ENCODE measurements around the gene RAC2.
"Not testable (repeated sequence)": the region's sequence is repeated elsewhere in the genome, so short reads cannot be mapped to it uniquely, and the experiment has no call there.

The RAC2 gene

GRCh38 chr22:37203354-37204044, 40.6 kb downstream of the RAC2 start:
- no peak for DNase-seq (ENCODE audit: low spot score)

GRCh38 chr22:37202716-37203115, 41.4 kb downstream of the RAC2 start:
- no peak for DNase-seq (ENCODE audit: low spot score)

GRCh38 chr22:37202001-37202555, 42.0 kb downstream of the RAC2 start:
- no peak for DNase-seq (ENCODE audit: low spot score)

- not testable (repeated sequence) for DNase-seq (ENCODE audit: low spot score)
Measured at GRCh38 chr22:37201443-37201820, 42.6 kb downstream of the RAC2 start.

- no peak for DNase-seq (ENCODE audit: low spot score)
Measured at GRCh38 chr22:37199760-37200108, 44.3 kb downstream of the RAC2 start.

GRCh38 chr22:37199103-37199759, 44.8 kb downstream of the RAC2 start:
- peak; percentile 93 for DNase-seq (ENCODE audit: low spot score)

- peak; percentile 78 for DNase-seq (ENCODE audit: low spot score)
Measured at GRCh38 chr22:37198258-37199102, 45.6 kb downstream of the RAC2 start.

GRCh38 chr22:37197451-37198257, 46.4 kb downstream of the RAC2 start:
- DNase-seq (ENCODE audit: low spot score) = no peak

- DNase-seq (ENCODE audit: low spot score) = no peak
Measured at GRCh38 chr22:37196539-37197450, 47.3 kb downstream of the RAC2 start.

- DNase-seq (ENCODE audit: low spot score) = no peak
Measured at GRCh38 chr22:37195921-37196320, 48.1 kb downstream of the RAC2 start.

GRCh38 chr22:37194750-37195149, 49.3 kb downstream of the RAC2 start:
- no peak for DNase-seq (ENCODE audit: low spot score)

GRCh38 chr22:37193629-37194191, 50.4 kb downstream of the RAC2 start:
- DNase-seq (ENCODE audit: low spot score) = no peak

- no peak for DNase-seq (ENCODE audit: low spot score)
Measured at GRCh38 chr22:37192741-37193140, 51.3 kb downstream of the RAC2 start.

- DNase-seq (ENCODE audit: low spot score) = no peak
Measured at GRCh38 chr22:37192204-37192603, 51.9 kb downstream of the RAC2 start.

- DNase-seq (ENCODE audit: low spot score) = no peak
Measured at GRCh38 chr22:37190262-37190780, 53.7 kb downstream of the RAC2 start.

GRCh38 chr22:37188901-37189466, 55.1 kb downstream of the RAC2 start:
- no peak for DNase-seq (ENCODE audit: low spot score)

GRCh38 chr22:37187891-37188761, 55.9 kb downstream of the RAC2 start, which contains the start of gene C1QTNF6:
Gene C1QTNF6, minus strand, starts transcription at chr22:37188247. Its CDS starts 34 bp downstream, at chr22:37188213.
- DNase-seq (ENCODE audit: low spot score) = no peak

- no peak for DNase-seq (ENCODE audit: low spot score)
Measured at GRCh38 chr22:37187552-37187890, 56.5 kb downstream of the RAC2 start.

GRCh38 chr22:37186997-37187522, 57.0 kb downstream of the RAC2 start:
- no peak for DNase-seq (ENCODE audit: low spot score)
